Measurements from ENCODE around the gene ZFAND3.

DNA sequence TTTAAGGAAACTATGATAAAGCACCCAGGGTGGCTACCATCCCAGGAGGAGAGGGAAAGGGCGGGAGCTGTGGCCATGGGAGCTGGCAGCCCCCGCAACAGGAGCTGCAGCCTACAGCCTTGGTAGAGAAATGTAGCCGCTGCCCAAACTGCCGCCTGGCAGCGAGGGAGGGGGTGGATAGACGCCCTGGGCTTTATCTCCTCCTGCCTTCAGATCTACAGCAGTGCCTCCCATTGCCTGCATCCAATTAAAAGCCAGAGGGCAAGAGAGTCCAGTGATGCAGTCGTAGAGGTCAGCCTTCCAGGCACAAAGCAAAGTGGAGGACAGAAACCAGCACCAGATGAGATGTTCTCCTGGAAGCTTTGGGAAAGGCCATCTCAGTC is 35.0 kb upstream of the ZFAND3 start:
- TF ChIP-seq, protein P1, sequence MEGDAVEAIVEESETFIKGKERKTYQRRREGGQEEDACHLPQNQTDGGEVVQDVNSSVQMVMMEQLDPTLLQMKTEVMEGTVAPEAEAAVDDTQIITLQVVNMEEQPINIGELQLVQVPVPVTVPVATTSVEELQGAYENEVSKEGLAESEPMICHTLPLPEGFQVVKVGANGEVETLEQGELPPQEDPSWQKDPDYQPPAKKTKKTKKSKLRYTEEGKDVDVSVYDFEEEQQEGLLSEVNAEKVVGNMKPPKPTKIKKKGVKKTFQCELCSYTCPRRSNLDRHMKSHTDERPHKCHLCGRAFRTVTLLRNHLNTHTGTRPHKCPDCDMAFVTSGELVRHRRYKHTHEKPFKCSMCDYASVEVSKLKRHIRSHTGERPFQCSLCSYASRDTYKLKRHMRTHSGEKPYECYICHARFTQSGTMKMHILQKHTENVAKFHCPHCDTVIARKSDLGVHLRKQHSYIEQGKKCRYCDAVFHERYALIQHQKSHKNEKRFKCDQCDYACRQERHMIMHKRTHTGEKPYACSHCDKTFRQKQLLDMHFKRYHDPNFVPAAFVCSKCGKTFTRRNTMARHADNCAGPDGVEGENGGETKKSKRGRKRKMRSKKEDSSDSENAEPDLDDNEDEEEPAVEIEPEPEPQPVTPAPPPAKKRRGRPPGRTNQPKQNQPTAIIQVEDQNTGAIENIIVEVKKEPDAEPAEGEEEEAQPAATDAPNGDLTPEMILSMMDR (IDR thresholded peaks at IDR 0.05), result no peak
- no peak for TF ChIP-seq POLR2A (IDR thresholded peaks at IDR 0.05)
